GM18858 (cell line): ENCODE results near the gene FSTL4.

Source experiments
- ATAC-seq: cut with Tn5 transposase; IDR thresholded peaks from one replicate; pipeline ENCODE4 v1.9.1; 2021; ENCODE audit not compliant: unreplicated experiment

The FSTL4 gene

GRCh38 chr5:133275631-133276030, 336.7 kb downstream of the FSTL4 start:
- ATAC-seq = no peak

GRCh38 chr5:133274597-133274935, 337.8 kb downstream of the FSTL4 start:
- ATAC-seq = no peak

GRCh38 chr5:133273661-133274596, 338.4 kb downstream of the FSTL4 start:
- ATAC-seq = no peak

DNA sequence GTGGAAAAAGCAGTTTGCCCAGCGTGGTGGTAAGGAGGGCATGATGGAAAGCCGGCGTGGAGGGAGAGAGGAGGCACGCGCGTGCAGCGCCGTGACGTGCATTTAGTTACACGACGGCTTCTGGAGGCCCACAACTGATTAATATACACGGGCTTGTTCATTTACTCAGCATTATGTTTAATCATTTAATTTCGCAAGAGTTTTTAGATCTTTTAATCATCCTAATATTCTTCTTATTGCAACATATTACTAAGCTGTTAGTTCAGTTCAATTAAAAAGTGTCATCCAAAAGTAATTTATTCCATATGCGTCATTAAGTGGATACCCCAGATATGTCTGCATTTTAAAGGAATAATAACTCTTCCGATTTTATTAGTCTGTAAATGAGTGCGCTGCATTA, 340.0 kb downstream of the FSTL4 start:
- ATAC-seq = no peak

GRCh38 chr5:133271606-133272005, 340.7 kb downstream of the FSTL4 start:
- ATAC-seq = no peak

- ATAC-seq = no peak
Measured at GRCh38 chr5:133269691-133270090, 342.6 kb downstream of the FSTL4 start.

DNA sequence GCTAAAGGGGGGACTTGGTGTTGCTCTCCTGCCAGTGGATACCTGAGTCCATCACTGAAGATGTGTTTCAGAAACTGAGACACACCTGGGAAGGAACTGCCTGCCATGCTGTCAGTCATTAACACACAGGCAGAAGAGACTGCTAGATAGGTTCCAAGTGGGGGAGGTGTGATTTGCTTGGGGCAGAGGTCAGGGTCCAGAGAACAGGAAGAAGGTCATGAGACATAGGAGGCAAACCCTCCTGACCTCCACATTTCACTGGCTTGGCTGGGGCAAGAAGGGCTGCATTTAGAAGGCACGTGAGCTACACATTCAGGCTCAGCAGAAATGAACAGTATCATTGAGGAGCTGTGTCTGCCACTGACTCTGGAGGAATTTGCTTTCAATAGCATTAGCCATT, 344.7 kb downstream of the FSTL4 start:
- ATAC-seq = no peak

GRCh38 chr5:133266966-133267365, 345.4 kb downstream of the FSTL4 start:
- ATAC-seq = no peak

DNA sequence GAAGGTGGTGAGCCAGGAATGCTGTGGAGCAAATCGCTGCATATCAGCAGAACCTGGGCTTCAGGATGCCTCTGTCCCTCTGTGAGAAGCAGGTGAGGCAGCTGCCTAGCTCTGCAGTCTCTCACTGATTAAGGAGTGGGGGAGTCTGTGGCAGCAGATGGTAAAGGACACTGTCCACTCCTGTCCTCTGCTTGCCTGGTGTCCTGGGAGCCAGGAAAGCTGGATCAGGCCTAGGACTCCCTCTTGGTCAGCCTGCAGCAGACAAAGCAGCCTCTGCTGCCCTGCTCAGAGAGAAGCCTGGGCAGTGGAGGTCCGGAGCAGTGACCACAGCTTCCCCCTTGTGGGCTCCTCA, 345.8 kb downstream of the FSTL4 start:
- ATAC-seq = no peak

DNA sequence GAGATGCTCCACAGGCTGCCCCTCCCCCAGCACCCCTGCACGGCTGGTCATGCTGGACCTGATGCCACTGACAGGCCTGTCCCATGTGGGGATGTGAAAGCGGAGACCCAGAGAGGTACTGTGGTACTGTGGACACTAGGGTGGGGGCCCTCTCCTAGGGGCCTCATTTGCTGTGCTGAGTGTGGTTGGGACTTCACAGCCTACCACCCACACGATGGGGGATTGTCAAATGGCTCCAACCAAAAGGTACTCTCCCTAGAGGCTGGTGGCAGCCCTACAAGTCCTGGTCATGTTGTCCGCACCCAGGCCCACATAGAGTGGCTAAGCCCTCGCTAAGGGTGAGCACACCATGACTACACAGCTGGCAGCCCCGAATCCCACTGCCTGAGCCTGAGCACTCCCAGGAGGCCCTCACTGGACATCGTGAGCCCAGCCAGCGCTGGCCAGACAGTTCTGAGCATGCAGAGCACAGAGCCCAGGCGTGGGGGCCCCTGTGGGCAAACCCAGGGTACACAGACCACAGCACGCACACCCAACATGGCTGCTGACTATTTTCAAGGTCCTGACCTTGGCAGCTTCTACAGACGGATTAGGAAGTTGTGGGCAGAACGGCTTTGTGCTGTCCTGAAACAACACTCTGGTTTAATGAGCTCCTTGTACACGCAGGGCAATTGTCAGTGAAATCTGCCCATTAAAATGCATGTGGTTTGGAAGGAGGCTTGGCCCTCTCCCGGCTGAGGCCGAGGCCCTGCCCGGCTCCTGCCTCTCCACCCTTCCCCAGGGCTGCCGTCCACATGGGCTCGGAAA, 346.4 kb downstream of the FSTL4 start:
- no peak for ATAC-seq

- ATAC-seq = no peak
Measured at GRCh38 chr5:133265257-133265656, 347.1 kb downstream of the FSTL4 start.

GRCh38 chr5:133262690-133263089, 349.7 kb downstream of the FSTL4 start:
- no peak for ATAC-seq

DNA sequence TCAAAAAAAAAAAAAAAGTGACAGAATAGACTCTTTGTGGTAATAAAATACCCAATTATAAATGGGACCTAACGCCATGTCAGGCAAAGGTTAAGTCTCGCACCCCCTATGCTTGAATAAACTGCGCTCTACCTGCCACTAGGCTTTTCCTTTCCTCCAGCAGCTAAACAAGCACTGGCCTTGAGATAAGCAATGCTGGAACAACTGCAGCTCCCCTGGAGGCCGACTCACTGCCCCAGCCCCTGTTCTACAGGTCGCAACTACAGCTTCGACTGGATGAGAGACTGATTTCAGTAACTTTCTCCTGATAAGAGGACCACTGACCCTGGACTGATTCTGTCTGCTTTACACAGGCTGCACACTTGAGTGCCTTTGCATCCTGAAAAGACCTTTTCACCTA, 350.3 kb downstream of the FSTL4 start:
- no peak for ATAC-seq

DNA sequence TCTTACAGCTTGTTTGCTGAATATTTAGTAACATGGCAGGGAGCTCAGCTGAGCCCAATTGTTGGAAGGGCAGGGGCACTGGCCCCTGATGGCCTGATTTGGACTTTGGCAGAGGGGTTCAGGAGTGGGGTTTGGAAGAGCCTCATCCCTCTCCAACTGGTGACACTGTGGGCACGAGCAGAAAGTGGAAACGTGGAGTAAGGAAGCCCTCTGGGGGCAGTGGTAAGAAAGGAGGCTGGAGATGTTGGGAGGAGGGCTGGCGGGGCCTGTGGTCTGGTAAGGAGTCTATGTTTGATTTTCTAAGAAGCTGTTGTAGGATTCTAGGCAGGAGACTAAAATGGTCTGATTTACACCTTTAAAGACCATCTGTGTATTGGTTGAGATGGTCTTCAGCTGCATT, 351.6 kb downstream of the FSTL4 start:
- ATAC-seq = no peak

DNA sequence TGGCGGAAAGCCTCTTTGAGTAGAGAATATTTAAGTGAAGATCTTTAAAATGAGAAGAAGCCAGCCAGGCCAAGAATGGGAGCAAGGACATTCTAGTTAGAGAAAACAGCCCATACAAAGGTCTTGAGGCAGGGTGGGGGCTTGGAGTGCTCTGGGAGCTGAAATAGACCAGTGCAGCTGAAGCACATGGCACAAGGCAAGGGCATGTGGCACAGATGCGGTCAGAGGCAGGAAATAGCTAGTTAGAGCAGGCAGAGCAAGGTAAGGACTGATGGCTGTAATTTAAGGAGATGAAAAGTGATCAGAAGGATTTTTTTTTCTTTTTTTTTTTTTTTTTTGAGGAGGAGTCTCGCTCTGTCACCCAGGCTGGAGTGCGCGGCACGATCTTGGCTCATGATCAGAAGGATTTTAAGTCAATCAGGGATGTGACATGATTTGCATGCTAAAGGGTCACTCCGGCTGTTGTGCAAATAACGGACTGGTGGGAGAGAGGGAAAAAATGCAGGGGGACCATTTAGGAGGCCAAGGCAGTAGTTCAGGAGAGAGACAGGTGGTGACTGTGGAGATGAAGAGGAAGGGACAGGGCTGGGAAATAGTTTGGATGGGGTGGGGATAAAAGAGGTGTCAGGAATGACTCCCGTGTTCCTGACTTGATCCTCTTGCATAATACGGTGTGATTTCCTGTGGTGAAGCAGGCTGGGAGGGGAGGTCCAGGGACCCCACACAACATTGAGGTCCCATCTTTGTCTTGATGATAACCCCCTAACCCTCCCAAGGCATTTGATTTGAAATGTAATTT, 352.9 kb downstream of the FSTL4 start:
- no peak for ATAC-seq

GRCh38 chr5:133257977-133258376, 354.4 kb downstream of the FSTL4 start:
- ATAC-seq = no peak

GRCh38 chr5:133256276-133256675, 356.1 kb downstream of the FSTL4 start:
- ATAC-seq = no peak

DNA sequence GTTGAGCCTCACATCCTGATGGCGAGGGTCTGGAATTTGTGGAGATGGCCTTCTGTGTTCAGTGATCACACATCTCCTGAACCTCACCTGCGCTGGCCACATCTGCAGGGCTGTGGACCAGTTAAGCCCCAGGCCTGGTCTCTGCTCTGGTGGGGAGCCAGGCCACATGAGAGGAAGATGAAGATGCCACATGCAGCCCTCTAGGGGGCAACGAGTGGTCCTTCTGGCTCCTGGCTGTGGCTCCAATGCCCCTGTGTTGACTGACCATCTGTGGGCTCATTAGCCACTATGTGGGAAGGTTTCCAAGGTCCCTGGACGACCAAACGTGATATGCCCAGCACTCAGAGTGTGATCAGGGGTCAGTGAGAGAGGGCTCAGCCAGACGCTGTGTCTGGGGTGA, 357.5 kb downstream of the FSTL4 start:
- ATAC-seq = no peak

GRCh38 chr5:133253671-133254070, 358.7 kb downstream of the FSTL4 start:
- ATAC-seq = no peak

DNA sequence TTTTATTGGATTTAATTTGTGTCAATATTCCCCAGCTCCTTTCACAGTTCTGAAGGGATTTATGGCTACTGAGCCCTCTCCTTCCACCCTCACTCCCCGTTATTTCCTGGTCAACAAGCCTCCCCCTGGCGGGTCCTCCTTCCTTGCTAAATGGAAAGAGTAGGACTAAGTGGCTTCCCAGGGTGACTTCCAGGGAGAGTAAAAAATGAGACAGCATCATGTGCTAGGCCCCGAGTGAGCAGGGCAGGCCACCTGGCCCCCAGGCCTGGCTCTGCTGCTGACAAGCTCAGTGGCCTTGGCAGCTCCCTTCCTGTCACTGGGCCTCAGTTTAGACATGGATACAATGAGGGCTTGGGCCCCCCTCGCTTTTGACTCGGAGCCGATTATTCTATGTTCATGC, 359.3 kb downstream of the FSTL4 start:
- ATAC-seq = no peak

DNA sequence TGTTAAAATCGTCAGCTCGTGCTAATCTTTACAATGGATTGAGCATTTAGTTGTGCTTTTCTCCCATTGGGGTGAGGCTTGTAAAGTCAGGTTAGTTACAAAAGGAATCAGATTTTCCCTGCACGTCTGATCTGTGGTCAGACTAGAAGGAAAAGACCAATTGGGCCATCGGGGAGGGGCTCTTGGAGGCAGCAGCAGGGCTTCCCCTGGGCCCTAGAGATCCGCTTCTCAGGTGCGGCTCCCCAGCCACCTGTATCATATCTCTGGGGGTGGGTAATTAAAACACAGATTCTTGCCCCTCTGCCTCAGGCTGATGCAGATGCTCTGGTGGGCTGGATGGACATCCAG, 360.2 kb downstream of the FSTL4 start:
- no peak for ATAC-seq
